Tongue (tissue), 2 donors: ENCODE data around the gene MED27. TPM values are rescaled to one million over a fixed set of nuclear protein-coding genes. Genes with fewer than 3 reads are reported as not detected.

Experiments used
- DNase-seq: peaks from one replicate; pipeline ENCODE4 v3.0.0-alpha.2; 2015
- total RNA-seq: library from RNA; depleted of rRNA; stranded (reverse); fragments of >200 nt; gene quantifications from one replicate; pipeline ENCODE4 v1.2.3, GENCODE V29; 2014

The MED27 gene
- total RNA-seq, 1 donor from 2014 or later: 8.4 TPM

- peak; percentile 45 for DNase-seq
Measured at GRCh38 chr9:131851414-131851813, 228.3 kb downstream of the MED27 start.

- DNase-seq: no peak
Measured at GRCh38 chr9:131849391-131849790, 230.3 kb downstream of the MED27 start.

GRCh38 chr9:131848570-131849160 is 231.0 kb downstream of the MED27 start:
- DNase-seq: no peak

GRCh38 chr9:131847665-131848354 is 231.9 kb downstream of the MED27 start:
- DNase-seq: no peak

GRCh38 chr9:131845305-131846298 is 234.1 kb downstream of the MED27 start:
- no peak for DNase-seq

GRCh38 chr9:131844745-131845118 is 234.9 kb downstream of the MED27 start:
- no peak for DNase-seq

- no peak for DNase-seq
Measured at GRCh38 chr9:131843989-131844744, 235.5 kb downstream of the MED27 start.

GRCh38 chr9:131841765-131842318 is 237.8 kb downstream of the MED27 start:
- DNase-seq: no peak

GRCh38 chr9:131840751-131841702 is 238.6 kb downstream of the MED27 start:
- no peak for DNase-seq

GRCh38 chr9:131840220-131840619 is 239.4 kb downstream of the MED27 start:
- no peak for DNase-seq

- DNase-seq: no peak
Measured at GRCh38 chr9:131839281-131840084, 240.2 kb downstream of the MED27 start.

- DNase-seq: no peak
Measured at GRCh38 chr9:131838530-131839280, 241.0 kb downstream of the MED27 start.

GRCh38 chr9:131837836-131838235 is 241.8 kb downstream of the MED27 start:
- no peak for DNase-seq

- no peak for DNase-seq
Measured at GRCh38 chr9:131837316-131837715, 242.4 kb downstream of the MED27 start.

GRCh38 chr9:131836607-131837315 is 242.9 kb downstream of the MED27 start:
- no peak for DNase-seq

- DNase-seq: no peak
Measured at GRCh38 chr9:131836021-131836420, 243.6 kb downstream of the MED27 start.

- DNase-seq: peak; percentile 92
Measured at GRCh38 chr9:131835151-131835910, 244.3 kb downstream of the MED27 start.

GRCh38 chr9:131834721-131835120 is 244.9 kb downstream of the MED27 start:
- DNase-seq: no peak
